Mononuclear cell (primary cell): ENCODE measurements around the gene EPS8L3. TPM values are rescaled to one million over a fixed set of nuclear protein-coding genes. Genes with fewer than 3 reads are reported as not detected.

Experiments used
- H3K27me3 ChIP-seq: 2 replicates; pipeline ENCODE4 v1.6.0; 2011; ENCODE audit warnings: low read length, control low read depth; ENCODE audit not compliant: insufficient read depth
- H3K4me1 ChIP-seq: 2 replicates; pipeline ENCODE4 v1.5.1; 2011; ENCODE audit warnings: mild to moderate bottlenecking, low read length, control low read depth; ENCODE audit not compliant: insufficient read depth
- H3K4me3 ChIP-seq: 2 replicates; pipeline ENCODE4 v1.5.1; 2011; ENCODE audit warnings: mild to moderate bottlenecking, low read length, moderate library complexity
- H3K9me3 ChIP-seq: 2 replicates; pipeline ENCODE4 v1.5.1; 2011; ENCODE audit warnings: low read depth, mild to moderate bottlenecking, control low read depth, low read length
- total RNA-seq: library from RNA; depleted of rRNA; stranded (reverse); fragments of >200 nt; gene quantifications from one replicate; pipeline ENCODE4 v1.2.3, GENCODE V29; 2012

EPS8L3 gene
- total RNA-seq, 1 donor = not detected

DNA sequence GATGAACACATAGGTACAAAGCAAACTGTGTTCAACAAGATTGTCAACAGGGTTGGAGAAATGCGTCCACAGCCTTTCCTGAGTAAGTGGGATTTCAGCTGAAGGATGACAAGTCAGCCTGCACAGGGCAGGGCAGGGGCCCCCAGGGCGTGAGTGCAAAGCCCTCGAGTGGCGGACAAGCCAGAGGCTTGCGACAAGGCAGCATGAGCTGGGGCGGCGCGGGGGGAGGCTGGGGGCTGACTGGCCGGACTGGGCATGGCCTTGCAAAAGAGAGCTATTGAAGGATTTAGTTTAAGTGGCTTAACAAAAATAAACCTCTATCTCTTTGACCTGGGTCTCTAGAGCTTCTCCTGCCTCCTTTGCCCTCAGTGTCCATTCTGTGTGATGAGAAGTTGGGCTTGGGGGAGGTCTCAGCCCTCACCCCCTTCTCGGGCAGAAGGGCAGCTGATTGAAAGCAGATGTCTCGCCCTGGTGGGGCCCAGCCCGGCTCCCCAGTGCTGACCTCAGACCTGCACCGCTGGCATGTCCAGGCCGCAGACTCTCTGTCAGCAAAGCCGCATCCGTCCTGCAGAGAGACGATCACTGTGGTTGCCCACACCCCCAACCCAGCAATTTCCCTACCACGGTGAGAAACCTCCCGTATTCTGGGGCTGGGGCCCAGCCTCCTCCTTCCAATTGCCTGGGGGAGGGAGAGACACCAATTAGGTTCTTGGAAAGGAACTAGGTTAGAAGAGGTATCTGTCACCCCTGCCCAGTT lies 24.3 kb upstream of the EPS8L3 start:
- no peaks in the 10 kb centered on the region for H3K9me3 ChIP-seq
- no peaks in the 10 kb centered on the region for H3K27me3 ChIP-seq
- H3K4me3 ChIP-seq = no peak overlapping the region
- H3K4me1 ChIP-seq = peaks cover 56% of the 10 kb centered on the region

GRCh38 chr1:109787211-109787844 lies 23.6 kb upstream of the EPS8L3 start:
- Histone ChIP-seq H3K4me3 (no peak overlapping the region), H3K4me1 (peaks cover 49% of the 10 kb centered on the region), H3K27me3 (no peaks in the 10 kb centered on the region), H3K9me3 (no peaks in the 10 kb centered on the region)

- Histone ChIP-seq H3K27me3 (no peaks in the 10 kb centered on the region), H3K9me3 (no peaks in the 10 kb centered on the region), H3K4me1 (peaks cover 41% of the 10 kb centered on the region), H3K4me3 (no peak overlapping the region)
Measured at GRCh38 chr1:109786531-109787021, 22.9 kb upstream of the EPS8L3 start.

- no peak overlapping the region for H3K4me3 ChIP-seq
- no peaks in the 10 kb centered on the region for H3K9me3 ChIP-seq
- H3K27me3 ChIP-seq = no peaks in the 10 kb centered on the region
- H3K4me1 ChIP-seq = peaks cover 36% of the 10 kb centered on the region
Measured at GRCh38 chr1:109786112-109786480, 22.4 kb upstream of the EPS8L3 start.

DNA sequence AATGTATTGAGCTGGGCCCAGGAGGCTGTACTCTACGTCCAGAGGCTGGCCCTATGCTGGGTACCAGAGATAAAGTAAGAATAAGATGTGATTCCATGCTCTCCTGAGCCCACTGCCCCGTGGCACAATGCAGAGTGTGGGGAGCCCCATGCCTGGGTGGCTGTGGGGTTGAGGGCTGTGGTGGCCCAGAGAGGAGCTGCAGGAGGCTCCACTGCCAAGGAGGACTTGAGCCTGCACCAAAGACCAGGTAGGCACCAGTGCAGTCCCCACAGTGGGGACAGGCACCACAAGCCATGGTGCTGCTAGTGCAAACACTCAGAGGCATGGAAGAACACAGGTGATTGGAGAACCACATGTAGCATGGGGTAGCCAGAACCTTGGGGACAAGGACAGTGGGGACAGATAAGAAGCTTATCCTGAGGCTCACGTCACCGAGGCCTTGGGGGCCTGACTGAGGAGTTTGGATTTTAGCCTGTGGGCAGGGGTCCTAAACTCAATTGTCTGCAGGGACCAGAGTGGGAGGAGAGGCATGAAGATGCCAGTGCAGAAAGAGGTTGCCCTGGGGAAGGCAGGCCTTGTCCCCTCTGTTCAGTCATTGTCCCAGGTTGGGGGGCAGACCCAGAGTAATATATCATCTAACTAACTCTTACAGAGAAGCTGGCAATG lies 21.9 kb upstream of the EPS8L3 start:
- Histone ChIP-seq H3K4me3 (no peak overlapping the region), H3K9me3 (peaks cover 4% of the 10 kb centered on the region), H3K27me3 (no peaks in the 10 kb centered on the region), H3K4me1 (peaks cover 31% of the 10 kb centered on the region)

GRCh38 chr1:109784551-109785252 lies 21.0 kb upstream of the EPS8L3 start:
- no peaks in the 10 kb centered on the region for H3K27me3 ChIP-seq
- H3K4me3 ChIP-seq = no peak overlapping the region
- H3K4me1 ChIP-seq = peaks cover 22% of the 10 kb centered on the region
- peaks cover 4% of the 10 kb centered on the region for H3K9me3 ChIP-seq

- no peak overlapping the region for H3K4me3 ChIP-seq
- peaks cover 4% of the 10 kb centered on the region for H3K9me3 ChIP-seq
- H3K27me3 ChIP-seq = no peaks in the 10 kb centered on the region
- peaks cover 10% of the 10 kb centered on the region for H3K4me1 ChIP-seq
Measured at GRCh38 chr1:109783436-109783835, 19.7 kb upstream of the EPS8L3 start.

- peaks cover 4% of the 10 kb centered on the region for H3K9me3 ChIP-seq
- H3K27me3 ChIP-seq = no peaks in the 10 kb centered on the region
- H3K4me3 ChIP-seq = no peak overlapping the region
- H3K4me1 ChIP-seq = peaks cover 6% of the 10 kb centered on the region
Measured at GRCh38 chr1:109782927-109783326, 19.2 kb upstream of the EPS8L3 start.

- Histone ChIP-seq H3K9me3 (peaks cover 4% of the 10 kb centered on the region), H3K4me1 (peaks cover 2% of the 10 kb centered on the region), H3K4me3 (no peak overlapping the region), H3K27me3 (no peaks in the 10 kb centered on the region)
Measured at GRCh38 chr1:109782514-109782913, 18.8 kb upstream of the EPS8L3 start.

GRCh38 chr1:109781806-109782205 lies 18.1 kb upstream of the EPS8L3 start:
- Histone ChIP-seq H3K9me3 (peaks cover 4% of the 10 kb centered on the region), H3K4me3 (no peak overlapping the region), H3K27me3 (no peaks in the 10 kb centered on the region), H3K4me1 (peaks cover 5% of the 10 kb centered on the region)

DNA sequence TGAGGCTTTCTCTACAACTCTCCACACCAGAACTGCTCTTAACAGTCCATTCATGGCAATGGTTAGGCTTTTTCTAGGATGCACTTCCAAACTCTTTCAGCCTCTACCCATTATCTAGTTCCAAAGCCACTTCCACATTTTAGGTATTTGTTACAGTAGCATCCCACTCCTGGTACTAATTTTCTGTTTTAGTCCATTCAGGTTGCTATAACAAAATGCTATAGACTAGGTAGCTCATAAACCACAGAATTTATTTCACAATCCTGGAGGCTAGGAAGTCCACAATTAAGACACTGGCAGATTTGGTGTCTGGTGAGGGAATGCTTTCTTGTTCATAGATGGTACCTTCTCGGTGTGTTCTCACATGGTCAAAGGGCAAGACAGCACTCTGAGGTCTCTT lies 17.3 kb upstream of the EPS8L3 start:
- H3K9me3 ChIP-seq = peaks cover 4% of the 10 kb centered on the region
- H3K4me1 ChIP-seq = peaks cover 6% of the 10 kb centered on the region
- H3K27me3 ChIP-seq = no peaks in the 10 kb centered on the region
- no peak overlapping the region for H3K4me3 ChIP-seq

- Histone ChIP-seq H3K9me3 (peaks cover 4% of the 10 kb centered on the region), H3K4me3 (no peak overlapping the region), H3K27me3 (no peaks in the 10 kb centered on the region), H3K4me1 (peaks cover 6% of the 10 kb centered on the region)
Measured at GRCh38 chr1:109777980-109778625, 14.4 kb upstream of the EPS8L3 start.

DNA sequence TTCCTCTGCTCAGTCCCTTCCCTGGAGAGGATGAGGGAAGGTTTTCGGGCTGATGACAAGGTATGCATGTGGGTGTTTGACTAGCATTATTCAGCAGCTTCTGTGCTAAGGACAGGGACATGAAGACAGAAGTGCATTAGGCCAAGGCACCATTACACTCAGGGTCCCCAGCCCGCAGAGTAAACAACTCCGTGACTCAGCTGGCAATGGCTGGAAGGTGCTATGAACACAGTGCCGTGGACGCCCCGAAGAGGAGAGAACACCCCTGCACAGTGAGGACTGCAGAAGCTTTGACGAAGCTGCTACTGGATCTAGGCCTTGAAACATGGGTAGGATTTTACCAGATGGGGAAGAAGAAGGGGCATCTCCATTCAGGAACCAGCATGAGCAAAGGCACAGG lies 13.7 kb upstream of the EPS8L3 start:
- H3K4me3 ChIP-seq = no peak overlapping the region
- no peaks in the 10 kb centered on the region for H3K27me3 ChIP-seq
- H3K4me1 ChIP-seq = peaks cover 6% of the 10 kb centered on the region
- peaks cover 4% of the 10 kb centered on the region for H3K9me3 ChIP-seq

- H3K27me3 ChIP-seq = no peaks in the 10 kb centered on the region
- peaks cover 4% of the 10 kb centered on the region for H3K9me3 ChIP-seq
- no peak overlapping the region for H3K4me3 ChIP-seq
- peaks cover 6% of the 10 kb centered on the region for H3K4me1 ChIP-seq
Measured at GRCh38 chr1:109776911-109777310, 13.2 kb upstream of the EPS8L3 start.
